Prostate gland (tissue), 2 donors: ENCODE results near the gene RUFY2. TPM values are rescaled to one million over a fixed set of nuclear protein-coding genes. Genes with fewer than 3 reads are reported as not detected.
A peak's percentile ranks its signal among the peaks of the same experiment; 100 is the strongest.

Source experiments
- DNase-seq: peaks from one replicate; pipeline ENCODE4 v3.0.0-alpha.2; 2019; ENCODE audit warnings: low spot score
- H3K27ac ChIP-seq, 2 donors: fragments of 200-600 bp; sonication (generic); 2 replicates each; pipeline ENCODE4 v1.5.1; 2017 to 2019
- H3K27me3 ChIP-seq: fragments of 200-600 bp; sonication (generic); replicated peaks from 2 replicates; pipeline ENCODE4 v1.5.1; 2019; ENCODE audit not compliant: insufficient read depth
- H3K36me3 ChIP-seq, 2 donors: fragments of 200-600 bp; sonication (generic); 1 replicate in 1 of 2; 2 replicates in 1 of 2; pipeline versions ENCODE4 v1.5.1 to v1.8.1; 2017 to 2019
- H3K4me1 ChIP-seq: fragments of 200-600 bp; sonication (generic); replicated peaks from 2 replicates; pipeline ENCODE4 v1.5.1; 2019
- H3K4me3 ChIP-seq, 2 donors: fragments of 200-600 bp; sonication (generic); 2 replicates each; pipeline ENCODE4 v1.5.1; 2017 to 2019
- H3K9me3 ChIP-seq: fragments of 200-600 bp; sonication (generic); 2 replicates; pipeline ENCODE4 v1.5.1; 2017
- CTCF ChIP-seq, 4 experiments: fragments of 200-600 bp in 2 of 4; fragments of 450-650 bp in 2 of 4; sonication (generic) in 2 of 4; IDR thresholded peaks; 1 replicate in 3 of 4; 2 replicates in 1 of 4; pipeline ENCODE4 v1.5.1; 2016 to 2019; ENCODE audit warnings: antibody characterized with exemption in 4 of 4, mild to moderate bottlenecking in 2 of 4, moderate library complexity in 2 of 4
- POLR2A ChIP-seq: fragments of 450-650 bp; IDR thresholded peaks from one replicate; pipeline ENCODE4 v1.6.1; 2016; ENCODE audit warnings: antibody characterized with exemption, mild to moderate bottlenecking
- POLR2AphosphoS5 ChIP-seq: sonication (generic); formaldehyde crosslinking; IDR thresholded peaks from one replicate; pipeline ENCODE4 v1.6.1; 2017; ENCODE audit warnings: antibody characterized with exemption
- WGBS: methylation state at CpG from one replicate; pipeline ENCODE4 v1.1.5; 2018; 5-methylcytosine and 5-hydroxymethylcytosine counted together
- intact Hi-C: fragments of 100-400 bp; cut with DNase I; formaldehyde crosslinking; loops from one replicate; pipeline ENCODE4 v1.14.2; 2022
- total RNA-seq, 2 donors: library from RNA; depleted of rRNA; stranded (reverse); fragments of >200 nt; gene quantifications; one replicate each; pipeline ENCODE4 v1.1.0, GENCODE V29; 2016

The RUFY2 gene
- total RNA-seq, 2 donors from 2014 or later = 16.7 to 22.1 TPM

- Histone ChIP-seq H3K4me3 (no peak overlapping the region), H3K4me1 (no peaks in the 10 kb centered on the region), H3K9me3 (no peaks in the 10 kb centered on the region), H3K27ac (no peak overlapping the region), H3K36me3 (no peaks in the 10 kb centered on the region), H3K27me3 (no peaks in the 10 kb centered on the region)
- 94% methylated on average over 2 of the region's 2 CpGs for WGBS
- no peak for TF ChIP-seq POLR2A
- no peak for TF ChIP-seq POLR2AphosphoS5
- no peak for TF ChIP-seq CTCF (IDR thresholded peaks at IDR 0.05)
- no peak for DNase-seq
- intact Hi-C loops = no loop called here
Observed at GRCh38 chr10:68408898-68409518, 1.9 kb upstream of the RUFY2 start.

GRCh38 chr10:68406111-68406814 lies 814 bp downstream of the RUFY2 start:
- peak overlapping the region; percentile 91 to 94 for H3K27ac ChIP-seq
- H3K27me3 ChIP-seq = no peaks in the 10 kb centered on the region
- H3K4me3 ChIP-seq = peak overlapping the region; percentile 88 to 97
- H3K36me3 ChIP-seq = no peaks in the 10 kb centered on the region
- WGBS = under 1% methylated on average over 28 of the region's 38 CpGs
- intact Hi-C loops = no loop called here
- no peaks in the 10 kb centered on the region for H3K9me3 ChIP-seq
- TF ChIP-seq CTCF (IDR thresholded peaks at IDR 0.05) = no peak
- no peak for TF ChIP-seq POLR2A
- no peak for TF ChIP-seq POLR2AphosphoS5
- peak; percentile 21 for DNase-seq
- H3K4me1 ChIP-seq = no peaks in the 10 kb centered on the region

DNA sequence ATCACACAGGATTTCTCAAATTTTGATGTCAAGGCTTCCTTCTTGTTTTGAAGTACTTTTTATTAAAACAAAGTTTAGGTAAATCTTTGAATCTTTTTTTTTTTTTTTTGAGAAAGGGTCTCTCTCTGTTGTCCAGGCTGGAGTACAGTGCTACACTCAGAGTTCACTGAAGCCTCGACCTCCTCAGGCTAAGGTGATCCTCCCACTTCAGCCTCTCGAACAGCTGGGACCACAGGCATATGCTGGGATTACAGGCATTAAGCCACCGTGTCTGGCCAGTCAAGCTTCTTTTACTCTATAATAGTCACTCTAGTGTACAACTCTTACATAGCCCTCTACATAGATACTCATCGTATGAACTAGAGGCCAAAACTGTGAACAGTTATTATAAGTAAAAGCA lies 3.4 kb downstream of the RUFY2 start:
- Histone ChIP-seq H3K36me3 (no peaks in the 10 kb centered on the region), H3K4me1 (no peaks in the 10 kb centered on the region), H3K9me3 (no peaks in the 10 kb centered on the region), H3K27ac (no peak overlapping the region), H3K27me3 (no peaks in the 10 kb centered on the region), H3K4me3 (no peak overlapping the region)
- no peak for DNase-seq
- 87% methylated on average over 4 of the region's 4 CpGs for WGBS
- TF ChIP-seq POLR2AphosphoS5 (no peak), POLR2A (no peak), CTCF (IDR thresholded peaks at IDR 0.05) (no peak)
- intact Hi-C loops = no loop called here

DNA sequence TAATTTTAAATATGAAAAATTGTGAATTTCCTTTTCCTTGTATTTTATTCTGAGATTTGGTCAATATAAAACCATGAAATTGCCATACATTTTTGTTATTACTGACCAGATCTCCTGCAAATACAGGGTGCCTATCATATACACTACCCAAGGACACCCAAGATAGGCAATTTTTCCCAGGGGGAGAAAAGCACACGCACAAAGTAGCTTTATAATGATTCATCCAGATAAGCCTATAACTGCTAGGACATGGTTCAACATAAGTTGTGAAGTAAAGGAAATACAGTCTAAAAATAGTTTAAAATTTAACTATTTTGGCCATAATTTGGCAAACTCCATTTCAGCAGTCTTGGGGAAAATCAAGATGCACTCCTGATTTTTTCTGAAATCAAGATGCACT lies 4.8 kb downstream of the RUFY2 start:
- no peaks in the 10 kb centered on the region for H3K36me3 ChIP-seq
- H3K27me3 ChIP-seq = no peaks in the 10 kb centered on the region
- H3K4me1 ChIP-seq = no peaks in the 10 kb centered on the region
- TF ChIP-seq POLR2AphosphoS5 (no peak), POLR2A (no peak), CTCF (IDR thresholded peaks at IDR 0.05) (no peak)
- no peak overlapping the region for H3K27ac ChIP-seq
- 79% methylated on average over 1 of the region's 1 CpG for WGBS
- H3K4me3 ChIP-seq = no peak overlapping the region
- intact Hi-C loops = no loop called here
- no peaks in the 10 kb centered on the region for H3K9me3 ChIP-seq
- no peak for DNase-seq

DNA sequence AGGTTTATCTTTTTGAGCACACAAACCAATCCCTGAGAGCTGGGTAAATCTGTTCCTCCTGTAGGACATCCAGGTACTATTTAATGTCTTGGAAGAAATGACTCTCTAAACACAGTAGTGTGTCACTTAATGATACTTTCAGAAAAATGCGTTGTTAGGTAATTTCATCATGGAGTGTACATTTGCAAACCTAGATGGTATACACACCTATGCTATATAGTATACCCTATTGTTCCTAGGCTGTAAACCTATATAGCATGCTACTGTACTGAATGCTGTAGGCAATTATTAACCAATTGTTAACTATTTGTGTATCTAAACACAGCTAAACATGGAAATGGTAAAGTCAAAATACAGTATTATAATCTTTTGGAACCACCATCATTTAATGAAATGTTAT lies 10.1 kb downstream of the RUFY2 start:
- Histone ChIP-seq H3K36me3 (no peaks in the 10 kb centered on the region), H3K27ac (no peak overlapping the region), H3K9me3 (no peaks in the 10 kb centered on the region), H3K27me3 (no peaks in the 10 kb centered on the region), H3K4me3 (no peak overlapping the region), H3K4me1 (no peaks in the 10 kb centered on the region)
- intact Hi-C loops = no loop called here
- TF ChIP-seq POLR2AphosphoS5 (no peak), CTCF (IDR thresholded peaks at IDR 0.05) (no peak), POLR2A (no peak)
- WGBS = 78% methylated on average over 1 of the region's 1 CpG
- no peak for DNase-seq
